ENCODE results near the gene LMAN1. TPM values are rescaled to one million over a fixed set of nuclear protein-coding genes. Genes with fewer than 3 reads are reported as not detected.
A peak's percentile ranks its signal among the peaks of the same experiment; 100 is the strongest.

The LMAN1 gene
- total RNA-seq, 1 experiment from 2014 or later = 77.3 TPM

DNA sequence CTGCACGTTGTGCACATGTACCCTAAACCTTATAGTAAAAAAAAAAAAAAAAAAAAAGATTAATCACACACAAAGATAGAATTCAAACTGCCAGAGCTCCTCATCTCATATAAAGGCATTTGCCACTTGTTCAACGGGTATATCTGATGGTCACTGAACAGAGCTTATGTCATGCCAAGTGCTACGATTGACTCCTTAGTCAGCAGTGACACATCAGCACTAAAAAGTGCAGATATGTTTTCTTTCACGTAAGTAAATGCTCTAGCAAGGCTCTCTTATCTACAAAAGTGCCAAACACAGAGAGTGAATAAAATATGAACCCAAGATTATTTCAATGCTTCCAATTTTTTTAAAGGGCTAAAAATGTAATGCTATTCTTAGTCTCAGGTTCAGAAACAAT, 1.1 kb downstream of the LMAN1 start:
- peaks cover 36% of the 10 kb centered on the region for H3K27me3 Mint-ChIP-seq (ENCODE audit: low read depth)
- ATAC-seq = no peak
- POLR2A ChIA-PET = no interaction called here
- TF ChIP-seq, protein P1, sequence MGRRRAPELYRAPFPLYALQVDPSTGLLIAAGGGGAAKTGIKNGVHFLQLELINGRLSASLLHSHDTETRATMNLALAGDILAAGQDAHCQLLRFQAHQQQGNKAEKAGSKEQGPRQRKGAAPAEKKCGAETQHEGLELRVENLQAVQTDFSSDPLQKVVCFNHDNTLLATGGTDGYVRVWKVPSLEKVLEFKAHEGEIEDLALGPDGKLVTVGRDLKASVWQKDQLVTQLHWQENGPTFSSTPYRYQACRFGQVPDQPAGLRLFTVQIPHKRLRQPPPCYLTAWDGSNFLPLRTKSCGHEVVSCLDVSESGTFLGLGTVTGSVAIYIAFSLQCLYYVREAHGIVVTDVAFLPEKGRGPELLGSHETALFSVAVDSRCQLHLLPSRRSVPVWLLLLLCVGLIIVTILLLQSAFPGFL (CRISPR knock-in tag; IDR thresholded peaks at IDR 0.05; ENCODE audit: borderline replicate concordance) = no peak
- TF ChIP-seq GTF2I (CRISPR knock-in tag; conservative IDR thresholded peaks at IDR 0.05) (no peak), OVOL2 (CRISPR knock-in tag; IDR thresholded peaks at IDR 0.05; ENCODE audit: borderline replicate concordance) (no peak), RORB (CRISPR knock-in tag; IDR thresholded peaks at IDR 0.05) (no peak), ZNF416 (CRISPR knock-in tag; IDR thresholded peaks at IDR 0.05) (no peak), ETV6 (CRISPR knock-in tag; IDR thresholded peaks at IDR 0.05) (no peak), ZNF423 (CRISPR knock-in tag; IDR thresholded peaks at IDR 0.05) (no peak), RELA (CRISPR knock-in tag; IDR thresholded peaks at IDR 0.05; ENCODE audit: borderline replicate concordance) (no peak), ZNF671 (CRISPR knock-in tag; IDR thresholded peaks at IDR 0.05) (no peak), SP1 (CRISPR knock-in tag; conservative IDR thresholded peaks at IDR 0.05) (no peak), ZBTB21 (CRISPR knock-in tag; IDR thresholded peaks at IDR 0.05; ENCODE audit: borderline replicate concordance) (no peak), TCF7 (CRISPR knock-in tag; IDR thresholded peaks at IDR 0.05; ENCODE audit: low read depth) (no peak), TEAD1 (CRISPR knock-in tag; IDR thresholded peaks at IDR 0.05) (no peak), IRF2 (CRISPR knock-in tag; IDR thresholded peaks at IDR 0.05; ENCODE audit: borderline replicate concordance, low read depth) (no peak), JUN (CRISPR knock-in tag; IDR thresholded peaks at IDR 0.05) (no peak)
- TF ChIP-seq, protein P2, sequence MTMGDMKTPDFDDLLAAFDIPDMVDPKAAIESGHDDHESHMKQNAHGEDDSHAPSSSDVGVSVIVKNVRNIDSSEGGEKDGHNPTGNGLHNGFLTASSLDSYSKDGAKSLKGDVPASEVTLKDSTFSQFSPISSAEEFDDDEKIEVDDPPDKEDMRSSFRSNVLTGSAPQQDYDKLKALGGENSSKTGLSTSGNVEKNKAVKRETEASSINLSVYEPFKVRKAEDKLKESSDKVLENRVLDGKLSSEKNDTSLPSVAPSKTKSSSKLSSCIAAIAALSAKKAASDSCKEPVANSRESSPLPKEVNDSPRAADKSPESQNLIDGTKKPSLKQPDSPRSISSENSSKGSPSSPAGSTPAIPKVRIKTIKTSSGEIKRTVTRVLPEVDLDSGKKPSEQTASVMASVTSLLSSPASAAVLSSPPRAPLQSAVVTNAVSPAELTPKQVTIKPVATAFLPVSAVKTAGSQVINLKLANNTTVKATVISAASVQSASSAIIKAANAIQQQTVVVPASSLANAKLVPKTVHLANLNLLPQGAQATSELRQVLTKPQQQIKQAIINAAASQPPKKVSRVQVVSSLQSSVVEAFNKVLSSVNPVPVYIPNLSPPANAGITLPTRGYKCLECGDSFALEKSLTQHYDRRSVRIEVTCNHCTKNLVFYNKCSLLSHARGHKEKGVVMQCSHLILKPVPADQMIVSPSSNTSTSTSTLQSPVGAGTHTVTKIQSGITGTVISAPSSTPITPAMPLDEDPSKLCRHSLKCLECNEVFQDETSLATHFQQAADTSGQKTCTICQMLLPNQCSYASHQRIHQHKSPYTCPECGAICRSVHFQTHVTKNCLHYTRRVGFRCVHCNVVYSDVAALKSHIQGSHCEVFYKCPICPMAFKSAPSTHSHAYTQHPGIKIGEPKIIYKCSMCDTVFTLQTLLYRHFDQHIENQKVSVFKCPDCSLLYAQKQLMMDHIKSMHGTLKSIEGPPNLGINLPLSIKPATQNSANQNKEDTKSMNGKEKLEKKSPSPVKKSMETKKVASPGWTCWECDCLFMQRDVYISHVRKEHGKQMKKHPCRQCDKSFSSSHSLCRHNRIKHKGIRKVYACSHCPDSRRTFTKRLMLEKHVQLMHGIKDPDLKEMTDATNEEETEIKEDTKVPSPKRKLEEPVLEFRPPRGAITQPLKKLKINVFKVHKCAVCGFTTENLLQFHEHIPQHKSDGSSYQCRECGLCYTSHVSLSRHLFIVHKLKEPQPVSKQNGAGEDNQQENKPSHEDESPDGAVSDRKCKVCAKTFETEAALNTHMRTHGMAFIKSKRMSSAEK (CRISPR knock-in tag; IDR thresholded peaks at IDR 0.05; ENCODE audit: borderline replicate concordance) = no peak
- TF ChIP-seq, protein P3, sequence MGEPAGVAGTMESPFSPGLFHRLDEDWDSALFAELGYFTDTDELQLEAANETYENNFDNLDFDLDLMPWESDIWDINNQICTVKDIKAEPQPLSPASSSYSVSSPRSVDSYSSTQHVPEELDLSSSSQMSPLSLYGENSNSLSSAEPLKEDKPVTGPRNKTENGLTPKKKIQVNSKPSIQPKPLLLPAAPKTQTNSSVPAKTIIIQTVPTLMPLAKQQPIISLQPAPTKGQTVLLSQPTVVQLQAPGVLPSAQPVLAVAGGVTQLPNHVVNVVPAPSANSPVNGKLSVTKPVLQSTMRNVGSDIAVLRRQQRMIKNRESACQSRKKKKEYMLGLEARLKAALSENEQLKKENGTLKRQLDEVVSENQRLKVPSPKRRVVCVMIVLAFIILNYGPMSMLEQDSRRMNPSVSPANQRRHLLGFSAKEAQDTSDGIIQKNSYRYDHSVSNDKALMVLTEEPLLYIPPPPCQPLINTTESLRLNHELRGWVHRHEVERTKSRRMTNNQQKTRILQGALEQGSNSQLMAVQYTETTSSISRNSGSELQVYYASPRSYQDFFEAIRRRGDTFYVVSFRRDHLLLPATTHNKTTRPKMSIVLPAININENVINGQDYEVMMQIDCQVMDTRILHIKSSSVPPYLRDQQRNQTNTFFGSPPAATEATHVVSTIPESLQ (CRISPR knock-in tag; IDR thresholded peaks at IDR 0.05) = no peak
- no peak for DNase-seq (ENCODE audit: low spot score)
- CTCF ChIA-PET = no interaction called here
- H3K9me3 Mint-ChIP-seq = no peaks in the 10 kb centered on the region
- peak overlapping the region; percentile 100 for H3K4me3 Mint-ChIP-seq
- peaks cover 18% of the 10 kb centered on the region for H3K4me1 Mint-ChIP-seq
- peak overlapping the region; percentile 30; the same call in 1 of the 2 replicates for H3K27ac Mint-ChIP-seq
- peaks cover 30% of the 10 kb centered on the region for H3K36me3 Mint-ChIP-seq

DNA sequence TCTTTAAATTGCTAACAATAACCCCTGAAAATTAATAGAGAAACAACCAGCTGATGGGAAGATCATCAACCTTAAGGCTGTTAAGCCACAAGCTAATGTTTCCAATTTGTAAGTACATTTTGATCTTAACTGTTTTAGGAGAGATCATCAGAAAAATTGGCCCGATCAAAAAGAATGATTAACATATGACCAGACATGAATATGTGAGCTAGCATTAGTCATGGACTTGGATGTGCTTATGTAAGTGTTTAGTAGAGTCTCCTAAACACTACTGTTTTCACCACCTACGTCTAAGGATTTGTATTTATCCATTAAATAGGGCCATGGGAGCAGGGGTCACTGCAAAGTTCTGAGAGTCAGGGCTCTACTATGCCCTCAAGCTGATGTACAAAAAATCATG, 4.3 kb downstream of the LMAN1 start:
- ChIA-PET POLR2A (no interaction called here), CTCF (interaction anchor here (0.7 to 2.7 kb wide), 2 partner anchors 48 to 86 kb away, joined by 3 to 17 read pairs; no protein-coding TSS in a partner anchor)
- H3K9me3 Mint-ChIP-seq = no peaks in the 10 kb centered on the region
- TF ChIP-seq, protein P4, sequence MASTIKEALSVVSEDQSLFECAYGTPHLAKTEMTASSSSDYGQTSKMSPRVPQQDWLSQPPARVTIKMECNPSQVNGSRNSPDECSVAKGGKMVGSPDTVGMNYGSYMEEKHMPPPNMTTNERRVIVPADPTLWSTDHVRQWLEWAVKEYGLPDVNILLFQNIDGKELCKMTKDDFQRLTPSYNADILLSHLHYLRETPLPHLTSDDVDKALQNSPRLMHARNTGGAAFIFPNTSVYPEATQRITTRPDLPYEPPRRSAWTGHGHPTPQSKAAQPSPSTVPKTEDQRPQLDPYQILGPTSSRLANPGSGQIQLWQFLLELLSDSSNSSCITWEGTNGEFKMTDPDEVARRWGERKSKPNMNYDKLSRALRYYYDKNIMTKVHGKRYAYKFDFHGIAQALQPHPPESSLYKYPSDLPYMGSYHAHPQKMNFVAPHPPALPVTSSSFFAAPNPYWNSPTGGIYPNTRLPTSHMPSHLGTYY (CRISPR knock-in tag; IDR thresholded peaks at IDR 0.05) = no peak
- TF ChIP-seq ATF1 (CRISPR knock-in tag; IDR thresholded peaks at IDR 0.05) = no peak
- TF ChIP-seq FOXK1 (CRISPR knock-in tag; IDR thresholded peaks at IDR 0.05) = no peak
- no peak for TF ChIP-seq ZNF416 (CRISPR knock-in tag; IDR thresholded peaks at IDR 0.05)
- TF ChIP-seq FOXP1 (CRISPR knock-in tag; IDR thresholded peaks at IDR 0.05; ENCODE audit: borderline replicate concordance) = no peak
- no peak for TF ChIP-seq KAT7 (CRISPR knock-in tag; IDR thresholded peaks at IDR 0.05; ENCODE audit: borderline replicate concordance)
- TF ChIP-seq, protein P5, sequence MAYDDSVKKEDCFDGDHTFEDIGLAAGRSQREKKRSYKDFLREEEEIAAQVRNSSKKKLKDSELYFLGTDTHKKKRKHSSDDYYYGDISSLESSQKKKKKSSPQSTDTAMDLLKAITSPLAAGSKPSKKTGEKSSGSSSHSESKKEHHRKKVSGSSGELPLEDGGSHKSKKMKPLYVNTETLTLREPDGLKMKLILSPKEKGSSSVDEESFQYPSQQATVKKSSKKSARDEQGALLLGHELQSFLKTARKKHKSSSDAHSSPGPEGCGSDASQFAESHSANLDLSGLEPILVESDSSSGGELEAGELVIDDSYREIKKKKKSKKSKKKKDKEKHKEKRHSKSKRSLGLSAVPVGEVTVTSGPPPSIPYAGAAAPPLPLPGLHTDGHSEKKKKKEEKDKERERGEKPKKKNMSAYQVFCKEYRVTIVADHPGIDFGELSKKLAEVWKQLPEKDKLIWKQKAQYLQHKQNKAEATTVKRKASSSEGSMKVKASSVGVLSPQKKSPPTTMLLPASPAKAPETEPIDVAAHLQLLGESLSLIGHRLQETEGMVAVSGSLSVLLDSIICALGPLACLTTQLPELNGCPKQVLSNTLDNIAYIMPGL (CRISPR knock-in tag; IDR thresholded peaks at IDR 0.05) = no peak
- TF ChIP-seq TP53 (CRISPR knock-in tag; IDR thresholded peaks at IDR 0.05) = no peak
- TF ChIP-seq, protein P6, sequence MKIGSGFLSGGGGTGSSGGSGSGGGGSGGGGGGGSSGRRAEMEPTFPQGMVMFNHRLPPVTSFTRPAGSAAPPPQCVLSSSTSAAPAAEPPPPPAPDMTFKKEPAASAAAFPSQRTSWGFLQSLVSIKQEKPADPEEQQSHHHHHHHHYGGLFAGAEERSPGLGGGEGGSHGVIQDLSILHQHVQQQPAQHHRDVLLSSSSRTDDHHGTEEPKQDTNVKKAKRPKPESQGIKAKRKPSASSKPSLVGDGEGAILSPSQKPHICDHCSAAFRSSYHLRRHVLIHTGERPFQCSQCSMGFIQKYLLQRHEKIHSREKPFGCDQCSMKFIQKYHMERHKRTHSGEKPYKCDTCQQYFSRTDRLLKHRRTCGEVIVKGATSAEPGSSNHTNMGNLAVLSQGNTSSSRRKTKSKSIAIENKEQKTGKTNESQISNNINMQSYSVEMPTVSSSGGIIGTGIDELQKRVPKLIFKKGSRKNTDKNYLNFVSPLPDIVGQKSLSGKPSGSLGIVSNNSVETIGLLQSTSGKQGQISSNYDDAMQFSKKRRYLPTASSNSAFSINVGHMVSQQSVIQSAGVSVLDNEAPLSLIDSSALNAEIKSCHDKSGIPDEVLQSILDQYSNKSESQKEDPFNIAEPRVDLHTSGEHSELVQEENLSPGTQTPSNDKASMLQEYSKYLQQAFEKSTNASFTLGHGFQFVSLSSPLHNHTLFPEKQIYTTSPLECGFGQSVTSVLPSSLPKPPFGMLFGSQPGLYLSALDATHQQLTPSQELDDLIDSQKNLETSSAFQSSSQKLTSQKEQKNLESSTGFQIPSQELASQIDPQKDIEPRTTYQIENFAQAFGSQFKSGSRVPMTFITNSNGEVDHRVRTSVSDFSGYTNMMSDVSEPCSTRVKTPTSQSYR (CRISPR knock-in tag; IDR thresholded peaks at IDR 0.05) = no peak

More for the DNA sequence above, 4.3 kb downstream of the LMAN1 start:
- Mint-ChIP-seq H3K27me3 (ENCODE audit: low read depth) (peaks cover 4% of the 10 kb centered on the region), H3K27ac (no peak overlapping the region), H3K4me3 (no peak overlapping the region), H3K36me3 (peaks cover 54% of the 10 kb centered on the region), H3K4me1 (peaks cover 15% of the 10 kb centered on the region)
- DNase-seq (ENCODE audit: low spot score) (no peak), ATAC-seq (no peak)

Data from WTC11 (cell line).